ENCODE measurements around the gene FAM131B.

DNA sequence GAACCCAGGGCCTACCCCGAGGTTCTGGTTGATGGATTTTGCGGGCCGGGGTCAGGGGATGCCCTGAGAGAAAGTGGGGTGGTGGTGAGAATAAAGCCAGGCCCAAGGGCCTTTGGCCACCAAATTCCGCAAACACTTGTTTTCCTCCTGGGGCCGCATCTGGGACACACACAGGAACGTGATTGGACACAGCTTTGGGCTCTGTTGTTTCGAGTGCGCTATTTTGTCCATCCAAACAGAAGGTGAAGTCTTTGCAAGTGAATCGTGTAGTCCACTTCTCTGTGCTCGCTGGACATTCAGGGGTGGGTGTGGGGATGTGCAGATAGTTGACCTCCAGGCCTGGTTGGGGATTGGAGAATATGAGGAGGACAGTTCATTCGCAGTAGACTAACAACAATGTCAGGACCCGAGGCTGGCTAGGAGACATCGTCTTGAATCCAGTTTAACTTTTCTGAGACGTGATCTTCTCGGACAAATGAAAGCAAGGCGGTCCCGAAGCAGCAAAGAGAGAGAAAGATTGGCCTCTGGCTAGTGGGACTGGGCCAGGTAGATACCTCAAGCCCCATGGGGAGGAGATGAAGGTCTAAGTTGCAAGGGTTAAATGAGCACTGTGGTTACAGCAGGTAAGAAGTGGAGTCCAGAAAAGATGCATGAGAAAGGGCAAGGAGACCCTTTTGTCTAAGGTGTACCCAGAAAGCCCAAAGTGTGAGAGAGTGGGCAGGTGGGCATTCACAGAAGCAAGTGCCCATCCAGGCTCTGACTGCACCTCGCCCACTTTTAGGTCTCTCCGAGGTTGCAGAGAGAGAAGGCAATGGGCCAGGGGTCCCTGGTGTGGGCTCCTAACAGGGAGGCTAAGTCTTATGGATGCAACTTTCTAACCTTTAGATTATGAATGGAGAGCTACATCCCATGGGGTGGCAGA lies 764 bp upstream of the FAM131B start:
- TF ChIP-seq GATA2 (IDR thresholded peaks at IDR 0.05; ENCODE audit: low read depth, low read length) (no peak), GATA3 (IDR thresholded peaks at IDR 0.05; ENCODE audit: low read depth, low read length) (no peak)

Data from SH-SY5Y (cell line).